ENCODE results near the gene TIGD4.

Gene TIGD4

DNA sequence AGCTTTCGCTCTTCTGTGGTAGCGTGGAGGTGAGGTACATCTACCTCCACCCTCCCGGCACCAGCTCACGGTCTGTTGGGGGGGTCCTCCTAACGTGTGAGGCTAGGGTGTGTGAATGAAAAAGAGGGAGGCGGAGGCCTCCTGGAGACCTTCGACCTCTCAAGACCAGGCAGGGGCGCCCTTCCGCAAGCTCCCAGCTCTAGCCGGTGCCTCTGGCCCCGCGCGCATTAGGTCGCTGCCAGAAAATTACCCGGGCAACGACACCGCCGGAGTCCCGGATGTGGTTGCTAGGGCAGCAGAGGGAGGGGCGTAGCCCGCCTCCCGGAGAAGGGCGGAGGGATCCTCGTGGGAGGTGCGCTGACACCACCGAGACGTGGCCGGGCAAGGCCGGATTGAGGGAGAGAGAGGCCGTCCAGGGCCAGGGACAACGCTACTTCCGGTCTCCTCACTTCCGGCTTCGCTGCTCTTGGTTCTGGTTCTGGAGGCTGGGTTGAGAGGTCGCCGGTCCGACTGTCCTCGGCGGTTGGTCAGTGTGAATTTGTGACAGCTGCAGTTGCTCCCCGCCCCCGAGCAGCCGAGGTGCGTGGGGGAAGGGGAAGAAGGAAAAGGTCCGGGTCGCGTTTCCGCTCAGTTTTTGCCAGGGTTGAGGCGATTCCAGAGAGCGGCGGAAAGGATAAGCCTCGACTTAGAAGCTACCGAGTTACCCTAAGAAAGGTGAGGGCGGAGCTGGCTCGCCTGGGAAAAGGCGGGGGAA lies at the start of gene TIGD4, which contains the start of gene ARFIP1:
TSS of gene TIGD4 (minus strand) at position 218 of the 754 bp plus-strand sequence. CDS start 8,726 bp downstream, outside the sequence.
TSS of gene ARFIP1 (plus strand) at position 442 of the 754 bp plus-strand sequence. CDS start 49,680 bp downstream, outside the sequence.
- peak; percentile 88 to 90 for DNase-seq (ENCODE audit: low read depth in 2 of 2)

DNA sequence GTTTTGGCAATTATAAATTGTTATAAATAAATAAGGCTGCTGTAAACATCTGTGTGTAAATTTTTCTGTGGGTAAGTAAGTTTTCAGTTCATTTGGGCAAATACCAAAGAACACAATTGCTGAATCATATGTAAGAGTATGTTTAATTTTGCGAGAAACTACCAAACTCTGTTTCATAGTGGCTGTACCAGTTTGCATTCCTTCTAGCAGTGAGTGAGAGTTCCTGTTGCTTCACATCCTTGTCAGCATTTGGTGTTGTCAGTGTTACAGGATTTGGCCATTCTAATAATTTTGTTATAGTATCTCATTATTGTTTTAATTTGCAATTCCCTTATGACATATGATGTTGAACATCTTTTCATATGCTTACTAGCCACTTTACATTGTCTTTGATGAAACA lies 48.6 kb upstream of the TIGD4 start:
- DNase-seq (ENCODE audit: low read depth in 2 of 2): no peak

DNA sequence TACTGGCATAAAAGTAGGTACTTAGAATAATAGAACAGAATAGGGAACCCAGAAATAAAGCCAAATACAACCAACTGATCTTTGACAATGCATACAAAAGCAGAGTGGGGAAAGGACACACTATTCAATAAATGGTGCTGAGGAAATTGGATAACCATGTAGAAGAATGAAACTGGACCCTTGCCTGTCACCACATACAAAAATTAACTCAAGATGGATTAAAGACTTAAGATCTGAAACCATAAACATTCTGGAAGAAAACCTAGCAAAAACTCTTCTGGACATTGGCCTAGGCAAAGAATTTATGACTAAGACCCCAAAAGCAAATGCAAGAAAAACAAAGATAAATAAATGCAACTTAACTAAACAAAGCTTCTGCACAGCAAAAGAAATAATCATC lies 45.8 kb upstream of the TIGD4 start:
- DNase-seq (ENCODE audit: low read depth in 2 of 2): no peak

GRCh38 chr4:152824561-152824960 lies 45.0 kb upstream of the TIGD4 start:
- no peak for DNase-seq (ENCODE audit: low read depth in 2 of 2)

GRCh38 chr4:152822323-152822722 lies 42.8 kb upstream of the TIGD4 start:
- no peak for DNase-seq (ENCODE audit: low read depth in 2 of 2)

GRCh38 chr4:152820073-152820472 lies 40.5 kb upstream of the TIGD4 start:
- no peak for DNase-seq (ENCODE audit: low read depth in 2 of 2)

GRCh38 chr4:152819026-152819645 lies 39.6 kb upstream of the TIGD4 start:
- no peak for DNase-seq (ENCODE audit: low read depth in 2 of 2)

DNA sequence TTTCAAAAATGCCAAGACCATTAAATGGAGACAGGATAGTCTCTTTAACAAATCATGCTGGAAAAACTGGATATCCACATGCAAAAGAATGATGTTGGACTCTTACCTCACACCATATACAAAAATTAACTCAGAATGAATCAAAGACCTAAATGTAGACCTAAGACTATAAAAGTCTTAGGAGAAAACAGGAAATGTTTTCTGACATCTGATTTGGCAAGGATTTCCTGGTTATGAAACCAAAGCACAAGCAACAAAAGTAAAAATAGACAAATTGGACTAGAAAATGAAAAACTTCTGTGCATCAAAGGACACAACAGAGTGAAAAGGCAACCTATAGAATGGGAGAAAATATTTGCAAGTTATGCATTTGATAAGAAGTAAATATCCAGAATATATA lies 37.8 kb upstream of the TIGD4 start:
- no peak for DNase-seq (ENCODE audit: low read depth in 2 of 2)

DNA sequence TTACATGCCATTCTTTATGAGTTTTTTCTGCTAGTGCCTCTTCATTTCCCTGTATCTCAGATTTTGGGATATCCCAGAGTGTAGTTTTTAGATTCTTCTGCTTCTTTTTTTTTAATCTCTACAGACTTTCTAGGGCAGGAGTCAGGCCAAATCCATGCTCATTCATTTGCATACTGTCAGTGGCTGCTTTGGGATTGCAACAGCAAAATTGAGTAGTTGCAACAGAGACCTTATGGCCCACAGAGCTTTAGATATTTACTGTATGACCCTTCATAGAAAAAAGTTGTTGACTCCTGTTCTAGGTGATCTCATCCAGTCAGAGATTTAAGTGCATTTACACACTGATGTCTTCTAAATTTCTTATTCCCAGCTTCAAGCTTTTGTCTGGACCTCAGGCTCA lies 35.5 kb upstream of the TIGD4 start:
- DNase-seq (ENCODE audit: low read depth in 2 of 2): no peak

DNA sequence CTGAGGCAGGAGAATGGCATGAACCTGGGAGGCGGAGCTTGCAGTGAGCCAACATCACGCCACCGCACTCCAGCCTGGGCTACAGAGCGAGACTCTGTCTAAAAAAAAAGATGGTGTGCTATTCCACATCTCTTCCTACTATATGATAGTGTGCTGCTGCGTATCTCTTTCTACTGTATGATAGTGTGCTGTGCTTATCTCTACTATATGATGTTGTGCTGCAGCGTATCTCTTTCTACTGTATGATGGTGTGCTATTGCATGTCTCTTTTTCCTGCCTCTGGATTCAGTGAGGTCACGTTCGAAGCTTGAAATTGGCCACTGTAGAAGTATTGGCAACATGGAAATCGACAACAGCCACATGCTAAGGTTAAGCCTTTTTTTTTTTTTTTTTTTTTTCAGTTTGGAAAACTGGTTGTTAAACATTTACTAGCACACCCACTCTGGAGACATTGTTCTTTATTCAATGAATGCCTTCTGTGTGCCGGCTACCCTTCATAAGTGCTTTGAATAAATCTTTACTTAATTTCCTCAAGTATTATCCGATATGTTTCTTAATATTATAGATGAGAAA lies 31.3 kb upstream of the TIGD4 start:
- DNase-seq (ENCODE audit: low read depth in 2 of 2): no peak

- DNase-seq (ENCODE audit: low read depth in 2 of 2): no peak
Observed at GRCh38 chr4:152808670-152809069, 29.1 kb upstream of the TIGD4 start.

GRCh38 chr4:152807294-152807829 lies 27.8 kb upstream of the TIGD4 start:
- no peak for DNase-seq (ENCODE audit: low read depth in 2 of 2)

DNA sequence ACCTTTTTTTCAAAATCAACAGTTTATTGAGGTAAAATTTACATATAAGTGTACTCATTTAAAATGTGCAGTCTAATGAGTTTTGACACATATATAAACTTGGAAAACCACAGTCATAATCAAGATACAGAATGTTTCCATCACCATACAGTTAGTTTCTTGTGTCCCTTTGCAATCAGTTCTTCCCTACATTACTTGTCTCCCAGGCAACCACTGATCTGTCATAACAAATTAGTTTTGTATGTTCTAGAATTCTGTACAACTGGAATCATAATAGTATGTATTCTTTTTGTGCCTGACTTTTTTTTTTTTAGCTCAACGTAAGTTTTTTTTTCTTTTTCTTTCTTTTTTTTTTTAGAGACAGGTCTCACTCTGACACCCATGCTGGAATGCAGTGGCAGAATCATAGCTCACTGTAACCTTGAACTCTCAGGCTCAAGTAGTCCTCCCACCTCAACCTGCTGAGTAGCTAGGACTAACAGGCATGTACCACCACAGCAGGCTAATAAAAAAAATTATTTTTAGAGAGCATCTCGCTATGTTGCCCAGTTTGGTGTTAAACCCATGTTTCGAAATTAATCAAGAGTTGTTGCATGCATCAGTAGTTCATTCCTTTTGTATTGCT lies 27.1 kb upstream of the TIGD4 start:
- no peak for DNase-seq (ENCODE audit: low read depth in 2 of 2)

DNA sequence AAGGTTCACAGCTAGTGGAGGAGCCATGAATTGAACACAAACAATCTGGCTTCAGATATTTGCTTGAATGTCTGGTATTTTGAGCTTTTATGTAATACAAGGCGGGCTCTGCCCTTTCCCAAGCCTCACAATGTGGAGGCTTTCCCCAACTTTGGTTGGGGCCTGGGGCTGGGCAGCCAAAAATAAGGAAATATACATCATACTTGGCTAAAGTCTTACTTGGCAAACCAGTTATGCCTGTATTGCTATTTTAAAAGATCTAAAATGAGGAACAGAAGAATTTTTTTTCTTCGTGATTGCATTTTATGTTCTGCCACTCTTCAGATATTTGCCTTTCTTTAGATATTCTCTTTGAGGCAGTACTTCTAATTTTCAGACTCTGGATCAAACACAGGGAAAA lies 26.3 kb upstream of the TIGD4 start:
- no peak for DNase-seq (ENCODE audit: low read depth in 2 of 2)

- DNase-seq (ENCODE audit: low read depth in 2 of 2): no peak
Observed at GRCh38 chr4:152805071-152805650, 25.6 kb upstream of the TIGD4 start.

DNA sequence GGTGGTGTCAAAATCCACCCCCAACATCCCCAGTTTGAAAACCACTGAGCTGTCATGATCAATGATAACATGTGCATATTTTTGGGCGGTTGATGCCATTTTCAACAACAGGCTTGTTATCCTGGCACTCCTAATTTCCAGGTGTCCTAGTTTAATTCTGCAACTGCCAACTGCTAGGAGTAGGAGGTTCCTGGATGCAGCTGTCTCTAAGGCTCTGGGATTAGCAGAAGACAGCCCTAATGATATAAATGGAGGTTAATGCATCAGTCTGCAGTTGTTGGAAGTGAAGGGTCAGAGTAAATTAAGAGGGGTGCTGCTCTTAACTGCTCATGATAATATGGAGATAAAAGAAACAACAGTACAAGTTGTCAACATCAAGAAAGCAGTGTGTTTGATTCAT lies 24.0 kb upstream of the TIGD4 start:
- DNase-seq (ENCODE audit: low read depth in 2 of 2): no peak

- DNase-seq (ENCODE audit: low read depth in 2 of 2): no peak
Observed at GRCh38 chr4:152795891-152796290, 16.4 kb upstream of the TIGD4 start.

GRCh38 chr4:152786627-152787026 lies 7.1 kb upstream of the TIGD4 start:
- DNase-seq (ENCODE audit: low read depth in 2 of 2): no peak

DNA sequence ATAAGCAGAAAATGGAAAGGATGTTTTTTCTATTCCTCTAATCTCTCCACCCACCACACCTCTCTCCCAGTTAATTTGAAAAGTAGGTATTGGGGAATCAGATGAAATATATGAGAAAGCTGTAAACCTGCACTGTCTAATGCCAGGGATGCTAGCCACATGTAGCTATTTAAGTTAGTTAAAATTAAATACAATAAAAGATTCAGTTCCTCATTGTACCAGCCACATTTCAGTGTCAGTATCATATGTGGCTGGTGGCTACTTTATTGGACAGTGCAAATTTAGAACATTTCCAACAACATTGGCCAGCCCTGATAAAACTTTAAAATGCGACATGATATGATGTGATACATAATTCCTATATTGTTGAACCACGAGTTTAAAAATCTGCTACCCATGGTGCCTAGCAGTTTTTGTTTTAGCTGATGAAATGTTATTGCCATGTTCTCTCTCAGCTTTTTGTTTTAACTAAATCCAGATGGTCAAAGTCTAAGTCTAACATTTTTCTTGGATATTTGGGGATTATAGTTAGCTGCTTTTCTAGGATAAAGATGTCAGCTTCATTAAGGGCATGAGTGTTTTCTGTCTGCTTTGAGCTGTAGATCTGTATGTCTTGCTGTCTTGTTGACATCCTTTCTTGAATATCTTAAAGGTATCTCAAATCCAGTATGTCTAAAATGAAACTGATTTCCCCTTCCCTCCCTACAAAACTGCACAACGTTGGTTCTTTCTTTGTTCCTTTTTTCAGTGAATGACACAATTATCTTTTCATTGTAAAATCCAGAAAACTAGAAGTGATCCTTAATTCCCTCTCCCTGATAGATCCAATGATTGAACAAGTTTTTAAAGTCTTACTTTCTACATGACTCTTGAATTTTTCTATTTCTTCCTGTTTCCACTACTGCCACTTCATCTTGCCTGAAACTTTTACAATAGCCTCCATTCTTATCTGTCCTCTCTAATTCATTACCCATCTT lies 6.4 kb upstream of the TIGD4 start:
- no peak for DNase-seq (ENCODE audit: low read depth in 2 of 2)

DNA sequence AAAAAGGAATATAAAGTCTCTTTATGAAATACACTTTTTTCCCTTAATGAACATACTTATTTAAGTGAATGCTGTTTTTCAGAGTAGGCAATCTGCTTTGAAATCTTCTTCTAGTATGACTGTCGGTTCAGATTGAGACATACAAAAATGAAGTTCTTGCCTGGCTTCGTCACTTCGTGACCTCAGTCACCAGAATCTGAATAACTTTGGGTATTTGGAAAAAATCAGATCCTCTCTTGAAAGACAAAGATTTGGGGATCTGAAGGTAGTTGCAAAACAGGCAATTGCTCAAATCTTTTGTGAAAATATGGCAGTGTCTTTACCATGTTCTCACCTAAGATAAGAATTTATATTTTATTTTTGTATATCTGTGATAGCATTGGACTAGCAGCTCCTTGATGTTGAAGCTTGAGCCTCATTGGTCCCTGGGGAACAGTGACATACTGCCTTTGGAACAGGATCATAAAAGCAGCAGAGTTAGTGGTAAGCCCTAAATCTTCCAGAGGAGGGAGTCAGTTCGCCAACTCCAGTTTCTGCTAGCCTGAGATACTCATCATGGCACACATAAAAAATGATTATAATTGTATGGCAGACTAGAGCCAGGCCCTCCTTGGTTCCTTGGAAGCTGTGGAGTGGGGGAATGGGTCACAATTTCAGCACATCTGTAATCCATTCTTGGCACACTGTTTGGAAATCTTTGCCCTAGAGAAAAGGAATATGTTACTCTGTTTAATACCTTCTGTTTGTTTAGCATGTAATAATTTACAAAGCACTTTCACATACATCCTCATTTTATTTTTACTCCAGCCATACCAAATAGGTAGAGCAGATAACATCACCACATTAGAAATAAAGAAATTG lies 5.2 kb upstream of the TIGD4 start:
- no peak for DNase-seq (ENCODE audit: low read depth in 2 of 2)
